Measurements from ENCODE around the gene RPP14.
"Not testable (repeated sequence)": the region's sequence is repeated elsewhere in the genome, so short reads cannot be mapped to it uniquely, and the experiment has no call there.

The RPP14 gene

DNA sequence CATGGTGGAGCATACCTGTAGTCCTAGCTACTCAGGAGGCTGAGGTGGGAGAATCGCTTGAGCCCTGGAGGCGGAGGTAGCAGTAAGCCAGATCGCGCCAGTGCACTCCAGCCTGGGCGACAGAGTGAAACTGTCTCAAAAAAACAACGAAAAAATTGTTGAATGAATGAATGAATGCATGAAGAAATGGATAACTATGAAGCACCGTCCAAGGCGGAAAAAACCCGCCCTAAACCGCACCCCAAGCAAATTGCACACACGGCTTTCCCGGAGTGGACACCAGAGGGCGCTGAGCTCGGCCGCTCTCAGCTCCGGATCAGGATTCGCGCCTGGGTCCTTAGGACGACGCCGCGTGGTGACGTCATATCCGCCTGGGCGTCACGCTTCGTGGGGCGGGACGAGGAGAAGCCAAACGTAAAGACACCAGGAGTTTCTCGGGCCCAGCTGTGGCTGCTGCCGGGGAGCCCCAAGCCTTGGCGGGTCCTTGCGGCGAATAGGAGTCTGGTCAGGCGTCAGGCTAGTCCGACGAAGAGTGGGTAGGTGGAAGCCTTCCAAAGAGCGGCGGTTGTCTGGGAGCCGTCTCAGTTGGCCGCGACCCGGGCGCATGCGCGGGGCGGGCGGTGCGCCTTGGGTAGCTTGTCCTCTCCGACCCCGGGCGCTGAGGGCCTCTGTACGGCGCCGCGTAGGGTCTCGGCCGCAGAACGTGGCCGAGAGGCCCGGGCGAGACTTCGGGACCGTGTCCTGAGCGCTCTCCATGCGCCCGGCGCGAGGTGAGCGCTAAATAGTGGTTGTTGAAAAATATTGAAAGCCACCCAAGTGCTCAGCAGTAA is at the start of gene RPP14, which contains the start of gene HTD2:
Gene RPP14, plus strand, starts transcription at position 364 of the 830 bp plus-strand sequence. CDS start 4,085 bp downstream, outside the sequence.
Gene HTD2, plus strand, starts transcription at position 639 of the 830 bp plus-strand sequence. CDS start 11,094 bp downstream, outside the sequence.
- DNase-seq: peak; percentile 97

- no peak for DNase-seq
Observed at GRCh38 chr3:58256511-58256910, 49.5 kb upstream of the RPP14 start.

DNA sequence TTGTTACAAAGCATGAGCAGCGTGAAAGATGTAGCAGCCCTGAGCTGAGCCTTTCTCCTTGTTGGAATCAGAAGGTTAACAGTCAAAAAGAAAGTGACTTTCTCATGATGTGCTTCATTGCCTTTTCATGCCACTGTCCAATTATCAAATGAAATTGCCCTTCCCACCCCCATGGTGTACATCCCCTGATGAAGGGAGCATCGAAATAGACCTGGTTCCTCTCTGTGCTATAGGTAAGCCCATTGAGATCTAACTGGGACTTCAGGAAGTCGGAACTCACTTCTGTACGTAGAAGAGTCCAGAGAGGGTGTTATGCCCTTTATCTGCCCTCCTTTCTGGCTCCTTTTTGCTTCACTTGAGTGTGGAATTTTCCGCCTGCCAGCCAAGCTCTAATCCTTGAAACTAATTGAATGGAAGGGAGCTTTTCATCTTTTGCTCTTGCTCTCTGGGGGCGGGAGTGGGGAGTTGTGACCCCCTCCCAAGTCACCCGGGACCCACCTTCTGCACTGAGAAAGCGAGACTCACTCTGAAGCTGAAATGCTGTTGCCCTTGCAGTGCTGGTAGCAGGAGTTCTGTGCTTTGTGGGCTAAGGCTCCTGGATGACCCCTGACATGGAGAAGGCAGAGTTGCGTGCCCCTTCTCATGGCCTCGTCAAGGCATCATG is 47.5 kb upstream of the RPP14 start:
- no peak for DNase-seq

DNA sequence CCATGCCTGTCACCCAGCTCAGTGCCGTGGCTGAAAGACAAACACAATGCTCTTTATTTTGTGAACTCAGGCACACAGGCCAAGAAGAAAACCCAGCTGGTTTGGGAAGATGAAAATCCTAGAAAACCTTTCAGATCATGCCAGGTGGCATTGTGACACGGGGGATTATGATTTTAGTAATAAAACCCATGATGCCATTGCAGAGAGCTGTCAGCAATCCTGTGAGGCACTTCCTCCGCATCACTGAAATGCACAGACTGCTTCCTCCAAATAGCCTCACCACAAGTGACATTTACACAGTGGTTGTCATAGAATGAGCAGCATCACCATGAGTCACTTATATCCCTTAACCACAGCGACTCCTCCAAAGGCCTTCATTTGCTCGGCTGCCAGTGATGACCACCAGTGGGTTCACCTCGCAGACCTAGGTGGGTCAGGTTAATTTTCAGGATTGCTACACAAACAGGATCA is 45.7 kb upstream of the RPP14 start:
- no peak for DNase-seq

DNA sequence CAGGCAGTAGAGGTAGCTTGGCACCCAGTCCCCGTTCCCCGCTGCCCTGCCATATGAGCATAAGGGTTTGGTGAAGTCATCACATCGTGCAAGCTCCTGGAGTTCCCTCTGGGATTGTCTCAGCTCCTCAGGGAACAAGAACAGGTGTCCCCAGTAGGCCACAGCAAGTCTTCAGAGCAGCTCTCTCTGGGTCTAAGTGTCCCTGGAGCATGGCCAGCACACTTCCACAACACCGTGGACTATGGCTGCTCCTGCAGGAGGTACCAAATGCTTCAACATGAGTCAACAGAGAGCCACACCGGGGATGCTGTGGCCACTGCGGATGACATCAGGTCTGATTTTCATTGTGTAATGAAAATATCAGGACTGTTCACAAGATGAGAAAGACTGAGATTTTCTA is 45.3 kb upstream of the RPP14 start:
- DNase-seq: no peak

DNA sequence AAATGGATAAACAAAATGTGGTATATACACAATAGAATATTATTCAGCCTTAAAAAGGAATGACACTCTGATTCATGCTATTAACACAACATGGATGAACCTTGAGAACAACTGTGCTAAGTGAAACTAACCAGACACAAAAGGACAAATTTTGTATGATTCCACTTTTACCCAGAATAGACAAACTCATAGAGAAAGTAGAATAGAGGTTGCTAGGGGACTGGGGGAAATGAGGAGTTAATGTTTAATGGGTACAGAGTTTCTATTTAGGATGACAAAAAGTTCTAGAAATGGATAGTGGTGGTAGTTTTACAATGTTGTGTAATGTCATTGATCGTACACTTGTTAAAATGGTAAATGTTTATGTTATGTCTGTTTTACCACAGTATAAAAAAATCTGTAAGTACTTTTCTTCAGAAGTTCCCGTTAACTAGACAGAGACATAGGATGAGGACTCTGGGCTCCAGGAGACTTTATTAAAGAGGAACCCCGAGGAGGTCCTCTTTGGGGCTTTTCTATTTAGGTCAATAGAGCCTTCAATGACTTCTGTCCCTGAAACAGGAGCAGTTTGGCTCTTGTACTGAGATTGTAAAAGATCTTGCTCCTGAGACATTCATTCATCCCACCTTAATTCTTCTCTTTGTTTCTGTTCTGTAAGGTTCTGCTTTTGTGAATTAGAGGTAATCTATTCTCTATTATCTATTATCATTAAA is 43.9 kb upstream of the RPP14 start:
- no peak for DNase-seq

- DNase-seq: no peak
Observed at GRCh38 chr3:58266577-58266976, 39.5 kb upstream of the RPP14 start.

DNA sequence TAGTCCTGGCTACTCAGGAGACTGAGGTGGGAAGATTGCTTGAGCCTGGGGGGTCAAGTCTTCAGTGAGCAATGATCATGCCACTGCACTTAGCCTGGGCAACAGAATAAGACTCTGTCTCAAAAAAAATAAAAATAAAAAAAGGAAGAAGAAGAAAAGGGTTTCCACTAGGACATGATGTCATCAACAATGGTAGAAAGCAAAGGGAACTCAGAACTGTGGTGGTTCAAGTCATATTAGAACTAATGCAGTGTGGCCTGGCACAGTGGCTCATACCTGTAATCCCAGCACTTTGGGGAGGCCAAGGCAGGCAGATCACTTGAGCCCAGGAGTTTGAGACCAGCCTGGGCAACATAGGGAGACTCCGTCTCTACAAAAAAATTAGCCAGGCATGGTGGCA is 38.5 kb upstream of the RPP14 start:
- DNase-seq: not testable (repeated sequence)

GRCh38 chr3:58269356-58269755 is 36.7 kb upstream of the RPP14 start:
- no peak for DNase-seq

- DNase-seq: no peak
Observed at GRCh38 chr3:58270485-58270884, 35.6 kb upstream of the RPP14 start.

GRCh38 chr3:58271901-58272501 is 34.0 kb upstream of the RPP14 start:
- no peak for DNase-seq

- DNase-seq: no peak
Observed at GRCh38 chr3:58272891-58273290, 33.2 kb upstream of the RPP14 start.

- not testable (repeated sequence) for DNase-seq
Observed at GRCh38 chr3:58273362-58273761, 32.7 kb upstream of the RPP14 start.

DNA sequence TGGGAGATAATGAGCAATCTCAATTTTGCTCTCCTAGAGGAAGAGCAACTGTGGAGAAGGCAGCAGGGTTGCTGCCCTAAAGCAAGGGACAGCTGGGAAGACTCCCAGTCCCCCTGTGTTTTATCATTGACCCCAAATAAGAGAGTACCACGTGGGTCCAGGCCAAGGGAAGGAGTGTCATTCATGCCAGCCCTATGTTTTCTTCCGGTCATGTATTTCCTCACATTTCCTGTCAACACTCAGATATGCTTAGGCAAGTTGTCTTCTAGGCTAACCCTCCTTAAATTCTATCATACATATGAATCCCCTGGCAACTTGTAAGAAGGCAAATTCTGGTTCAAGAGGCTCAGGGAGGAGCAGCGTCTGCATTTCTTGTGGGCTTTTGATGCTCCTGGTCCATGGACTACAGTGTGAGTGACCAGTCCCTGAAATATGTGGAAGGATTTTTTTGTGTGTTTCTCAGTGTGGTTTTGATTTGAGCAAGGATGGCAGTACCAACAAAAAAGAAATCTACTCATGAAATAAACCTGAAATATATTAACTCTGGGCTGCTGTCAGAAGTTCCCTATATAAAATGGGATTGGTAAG is 31.9 kb upstream of the RPP14 start:
- no peak for DNase-seq

GRCh38 chr3:58281069-58281468 is 25.0 kb upstream of the RPP14 start:
- no peak for DNase-seq

DNA sequence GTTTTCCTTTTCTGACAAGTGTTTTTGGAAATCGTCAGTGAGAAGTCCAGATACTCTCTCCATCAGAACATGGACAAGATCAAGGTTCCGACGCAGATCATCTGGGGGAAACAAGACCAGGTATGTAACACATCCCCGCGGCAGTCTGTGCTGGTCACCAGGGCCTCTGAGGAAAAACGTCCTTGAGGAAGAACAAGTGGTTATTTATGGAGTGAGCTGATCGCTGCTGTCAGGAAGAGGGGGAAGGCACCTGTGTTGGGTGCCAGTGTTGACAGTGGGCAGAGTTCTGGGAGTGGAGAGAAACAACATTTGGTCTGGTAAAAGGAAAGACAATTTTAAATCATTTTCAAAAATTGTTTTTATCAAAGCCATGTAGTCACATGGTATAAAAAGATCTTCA is 20.7 kb upstream of the RPP14 start:
- DNase-seq: no peak

DNA sequence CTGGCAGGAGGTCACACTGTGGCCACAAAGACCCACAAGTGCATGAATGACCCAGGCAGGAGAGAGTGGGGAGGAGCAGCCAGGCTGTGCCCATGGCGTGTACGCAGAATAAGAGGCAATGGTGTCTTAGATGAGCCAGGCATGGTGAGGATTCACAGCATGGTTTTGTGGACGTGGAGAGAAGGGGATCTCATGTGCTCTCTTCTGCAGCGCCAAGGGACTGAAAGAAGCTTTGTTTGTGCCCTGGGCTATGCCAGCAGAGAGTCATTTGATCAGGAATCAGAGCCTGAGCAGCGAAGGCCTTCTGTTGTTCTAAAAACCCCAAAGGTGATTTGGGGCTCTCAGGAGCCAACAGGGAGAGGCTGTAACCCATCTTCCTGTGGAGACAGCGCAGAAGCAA is 18.7 kb upstream of the RPP14 start:
- DNase-seq: no peak

GRCh38 chr3:58288011-58288728 is 17.9 kb upstream of the RPP14 start:
- DNase-seq: no peak

DNA sequence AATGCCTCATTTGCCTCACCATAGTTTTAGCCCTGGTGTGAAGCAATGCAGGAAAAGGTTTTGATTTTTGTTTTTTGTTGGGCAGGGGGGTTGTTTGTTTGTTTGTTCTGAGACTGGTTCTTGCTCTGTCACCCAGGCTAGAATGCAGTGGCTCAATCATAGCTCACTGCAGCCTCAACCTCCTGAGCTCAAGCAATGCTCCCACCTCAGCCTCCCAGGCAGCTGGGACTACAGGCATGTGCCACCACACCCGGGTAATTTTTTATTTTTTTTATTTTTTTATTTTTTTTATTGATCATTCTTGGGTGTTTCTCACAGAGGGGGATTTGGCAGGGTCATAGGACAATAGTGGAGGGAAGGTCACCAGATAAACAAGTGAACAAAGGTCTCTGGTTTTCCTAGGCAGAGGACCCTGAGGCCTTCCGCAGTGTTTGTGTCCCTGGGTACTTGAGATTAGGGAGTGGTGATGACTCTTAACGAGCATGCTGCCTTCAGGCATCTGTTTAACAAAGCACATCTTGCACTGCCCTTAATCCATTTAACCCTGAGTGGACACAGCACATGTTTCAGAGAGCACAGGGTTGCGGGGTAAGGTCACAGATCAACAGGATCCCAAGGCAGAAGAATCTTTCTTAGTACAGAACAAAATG is 17.0 kb upstream of the RPP14 start:
- DNase-seq: not testable (repeated sequence)

DNA sequence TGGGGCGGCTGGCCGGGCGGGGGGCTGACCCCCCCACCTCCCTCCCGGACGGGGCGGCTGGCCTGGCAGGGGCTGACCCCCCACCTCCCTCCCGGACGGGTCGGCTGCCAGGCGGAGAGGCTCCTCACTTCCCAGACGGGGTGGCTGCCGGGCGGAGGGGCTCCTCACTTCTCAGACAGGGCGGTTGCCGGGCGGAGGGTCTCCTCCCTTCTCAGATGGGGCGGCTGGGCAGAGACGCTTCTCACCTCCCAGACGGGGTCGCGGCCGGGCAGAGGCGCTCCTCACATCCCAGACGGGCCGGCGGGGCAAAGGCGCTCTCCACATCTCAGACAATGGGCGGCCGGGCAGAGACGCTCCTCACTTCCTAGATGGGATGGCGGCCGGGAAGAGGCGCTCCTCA is 15.6 kb upstream of the RPP14 start:
- not testable (repeated sequence) for DNase-seq

DNA sequence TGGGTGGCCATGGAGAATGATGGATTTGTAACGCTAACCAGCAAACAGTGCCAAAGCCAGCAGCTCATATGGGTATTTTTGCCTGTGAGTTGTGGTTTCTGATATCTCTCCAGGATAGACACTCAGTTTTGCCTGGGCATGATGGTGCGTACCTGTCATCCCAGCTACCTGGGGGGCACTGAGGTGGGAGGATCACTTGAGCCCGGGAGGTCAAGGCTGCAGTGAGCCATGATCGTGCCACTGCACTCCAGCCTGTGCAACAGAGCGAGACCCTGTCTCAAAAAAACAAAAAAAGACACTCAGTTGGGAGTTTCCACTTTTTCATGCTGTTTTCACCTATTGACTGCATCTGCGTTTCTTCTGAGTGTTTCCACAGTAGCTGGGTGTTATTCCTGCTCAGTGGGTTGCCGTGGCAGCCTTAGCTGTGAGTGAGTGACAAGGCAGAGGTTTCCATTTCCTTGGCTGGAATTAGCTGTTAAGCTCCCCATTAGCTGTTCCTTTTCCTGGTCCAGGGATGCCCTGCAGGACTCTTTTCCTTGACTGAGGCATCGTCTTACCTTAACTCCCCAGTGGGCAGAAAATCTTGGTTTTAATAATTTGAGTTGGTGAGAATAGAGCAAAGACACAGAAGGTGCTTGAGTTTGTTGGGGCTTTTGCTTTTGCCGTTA is 14.2 kb upstream of the RPP14 start:
- DNase-seq: no peak
